ENCODE results near the gene DLEC1. TPM values are rescaled to one million over a fixed set of nuclear protein-coding genes. Genes with fewer than 3 reads are reported as not detected.
A peak's percentile ranks its signal among the peaks of the same experiment; 100 is the strongest.

The DLEC1 gene
- total RNA-seq, 1 experiment from 2014 or later: 0.81 TPM

- TF ChIP-seq FOXK1 (CRISPR knock-in tag; IDR thresholded peaks at IDR 0.05) (no peak), ZNF416 (CRISPR knock-in tag; IDR thresholded peaks at IDR 0.05) (no peak), TEAD1 (CRISPR knock-in tag; IDR thresholded peaks at IDR 0.05) (no peak), ZNF423 (CRISPR knock-in tag; IDR thresholded peaks at IDR 0.05) (no peak)
Observed at GRCh38 chr3:38169027-38169317, 130.0 kb downstream of the DLEC1 start (continued).

DNA sequence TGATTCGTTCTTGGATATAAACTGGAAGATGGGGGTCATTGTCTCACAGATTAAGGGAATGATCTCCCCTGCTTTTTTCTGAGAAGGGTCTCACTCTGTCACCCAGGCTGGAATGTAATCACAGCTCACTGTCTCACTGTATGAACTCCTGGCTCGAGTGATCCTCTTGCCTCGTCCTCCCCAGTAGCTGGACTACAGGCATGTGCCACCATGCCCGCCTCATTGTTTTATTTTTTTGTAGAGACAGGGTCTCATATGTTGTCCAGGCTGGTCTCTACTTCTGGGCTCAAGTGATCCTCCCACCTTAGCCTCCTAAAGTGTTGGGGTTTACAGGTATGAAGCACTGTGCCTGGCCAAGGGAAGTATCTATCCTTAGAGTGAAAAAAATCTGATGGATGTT is 131.7 kb downstream of the DLEC1 start:
- Mint-ChIP-seq H3K9me3 (no peaks in the 10 kb centered on the region), H3K36me3 (peaks cover 3% of the 10 kb centered on the region; the same call in 1 of the 2 replicates), H3K4me1 (peaks cover 55% of the 10 kb centered on the region), H3K4me3 (no peak overlapping the region), H3K27me3 (ENCODE audit: low read depth) (no peaks in the 10 kb centered on the region), H3K27ac (0 out of 2 replicates have a peak overlapping the region, but pooled peaks have one; percentile 9)
- ChIA-PET CTCF (no interaction called here), POLR2A (no interaction called here)
- DNase-seq (ENCODE audit: low spot score) (no peak), ATAC-seq (no peak)
- TF ChIP-seq JAZF1 (CRISPR knock-in tag; IDR thresholded peaks at IDR 0.05) (no peak), CBFB (CRISPR knock-in tag; IDR thresholded peaks at IDR 0.05; ENCODE audit: low read depth) (no peak), ZMAT4 (CRISPR knock-in tag; IDR thresholded peaks at IDR 0.05) (no peak), TP53 (CRISPR knock-in tag; IDR thresholded peaks at IDR 0.05) (no peak)
- TF ChIP-seq, protein P1, sequence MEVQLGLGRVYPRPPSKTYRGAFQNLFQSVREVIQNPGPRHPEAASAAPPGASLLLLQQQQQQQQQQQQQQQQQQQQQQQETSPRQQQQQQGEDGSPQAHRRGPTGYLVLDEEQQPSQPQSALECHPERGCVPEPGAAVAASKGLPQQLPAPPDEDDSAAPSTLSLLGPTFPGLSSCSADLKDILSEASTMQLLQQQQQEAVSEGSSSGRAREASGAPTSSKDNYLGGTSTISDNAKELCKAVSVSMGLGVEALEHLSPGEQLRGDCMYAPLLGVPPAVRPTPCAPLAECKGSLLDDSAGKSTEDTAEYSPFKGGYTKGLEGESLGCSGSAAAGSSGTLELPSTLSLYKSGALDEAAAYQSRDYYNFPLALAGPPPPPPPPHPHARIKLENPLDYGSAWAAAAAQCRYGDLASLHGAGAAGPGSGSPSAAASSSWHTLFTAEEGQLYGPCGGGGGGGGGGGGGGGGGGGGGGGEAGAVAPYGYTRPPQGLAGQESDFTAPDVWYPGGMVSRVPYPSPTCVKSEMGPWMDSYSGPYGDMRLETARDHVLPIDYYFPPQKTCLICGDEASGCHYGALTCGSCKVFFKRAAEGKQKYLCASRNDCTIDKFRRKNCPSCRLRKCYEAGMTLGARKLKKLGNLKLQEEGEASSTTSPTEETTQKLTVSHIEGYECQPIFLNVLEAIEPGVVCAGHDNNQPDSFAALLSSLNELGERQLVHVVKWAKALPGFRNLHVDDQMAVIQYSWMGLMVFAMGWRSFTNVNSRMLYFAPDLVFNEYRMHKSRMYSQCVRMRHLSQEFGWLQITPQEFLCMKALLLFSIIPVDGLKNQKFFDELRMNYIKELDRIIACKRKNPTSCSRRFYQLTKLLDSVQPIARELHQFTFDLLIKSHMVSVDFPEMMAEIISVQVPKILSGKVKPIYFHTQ (CRISPR knock-in tag; IDR thresholded peaks at IDR 0.05): no peak
- TF ChIP-seq, protein P2, sequence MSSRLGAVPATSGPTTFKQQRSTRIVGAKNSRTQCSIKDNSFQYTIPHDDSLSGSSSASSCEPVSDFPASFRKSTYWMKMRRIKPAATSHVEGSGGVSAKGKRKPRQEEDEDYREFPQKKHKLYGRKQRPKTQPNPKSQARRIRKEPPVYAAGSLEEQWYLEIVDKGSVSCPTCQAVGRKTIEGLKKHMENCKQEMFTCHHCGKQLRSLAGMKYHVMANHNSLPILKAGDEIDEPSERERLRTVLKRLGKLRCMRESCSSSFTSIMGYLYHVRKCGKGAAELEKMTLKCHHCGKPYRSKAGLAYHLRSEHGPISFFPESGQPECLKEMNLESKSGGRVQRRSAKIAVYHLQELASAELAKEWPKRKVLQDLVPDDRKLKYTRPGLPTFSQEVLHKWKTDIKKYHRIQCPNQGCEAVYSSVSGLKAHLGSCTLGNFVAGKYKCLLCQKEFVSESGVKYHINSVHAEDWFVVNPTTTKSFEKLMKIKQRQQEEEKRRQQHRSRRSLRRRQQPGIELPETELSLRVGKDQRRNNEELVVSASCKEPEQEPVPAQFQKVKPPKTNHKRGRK (CRISPR knock-in tag; IDR thresholded peaks at IDR 0.05; ENCODE audit: borderline replicate concordance): no peak
- TF ChIP-seq, protein P3, sequence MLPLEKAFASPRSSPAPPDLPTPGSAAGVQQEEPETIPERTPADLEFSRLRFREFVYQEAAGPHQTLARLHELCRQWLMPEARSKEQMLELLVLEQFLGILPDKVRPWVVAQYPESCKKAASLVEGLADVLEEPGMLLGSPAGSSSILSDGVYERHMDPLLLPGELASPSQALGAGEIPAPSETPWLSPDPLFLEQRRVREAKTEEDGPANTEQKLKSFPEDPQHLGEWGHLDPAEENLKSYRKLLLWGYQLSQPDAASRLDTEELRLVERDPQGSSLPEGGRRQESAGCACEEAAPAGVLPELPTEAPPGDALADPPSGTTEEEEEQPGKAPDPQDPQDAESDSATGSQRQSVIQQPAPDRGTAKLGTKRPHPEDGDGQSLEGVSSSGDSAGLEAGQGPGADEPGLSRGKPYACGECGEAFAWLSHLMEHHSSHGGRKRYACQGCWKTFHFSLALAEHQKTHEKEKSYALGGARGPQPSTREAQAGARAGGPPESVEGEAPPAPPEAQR (CRISPR knock-in tag; IDR thresholded peaks at IDR 0.05): no peak

- TF ChIP-seq TEAD1 (CRISPR knock-in tag; IDR thresholded peaks at IDR 0.05): no peak
- DNase-seq (ENCODE audit: low spot score): no peak
- ChIA-PET POLR2A (no interaction called here), CTCF (no interaction called here)
- no peaks in the 10 kb centered on the region for H3K27me3 Mint-ChIP-seq (ENCODE audit: low read depth)
- no peak for ATAC-seq
- no peaks in the 10 kb centered on the region for H3K36me3 Mint-ChIP-seq
- H3K4me1 Mint-ChIP-seq: peaks cover 53% of the 10 kb centered on the region
- no peaks in the 10 kb centered on the region for H3K9me3 Mint-ChIP-seq
- no peak overlapping the region for H3K4me3 Mint-ChIP-seq
- H3K27ac Mint-ChIP-seq: no peak overlapping the region
Observed at GRCh38 chr3:38171622-38172021, 132.6 kb downstream of the DLEC1 start.

Other genes with a start within 250 kb of the DLEC1 start
- gene CTDSPL, start 177.3 kb upstream of the DLEC1 start, total RNA-seq (2021): 28.0 to 41.2 TPM (median 28.6 TPM) in 3 replicates
- 4.7 to 5.9 TPM (median 4.7 TPM) in 3 replicates for gene VILL, start 48.4 kb upstream of the DLEC1 start, total RNA-seq (2021)
- 29.9 to 33.3 TPM (median 32.6 TPM) in 3 replicates for gene PLCD1, start 9.6 kb upstream of the DLEC1 start, total RNA-seq (2021)
- 34.4 to 46.5 TPM (median 39.0 TPM) in 3 replicates for gene ACAA1, start 97.9 kb downstream of the DLEC1 start, total RNA-seq (2021)
- gene MYD88, start 99.5 kb downstream of the DLEC1 start, total RNA-seq (2021): 18.1 to 19.2 TPM (median 19.2 TPM) in 3 replicates
- 49.4 to 52.4 TPM (median 50.6 TPM) in 3 replicates for gene OXSR1, start 126.3 kb downstream of the DLEC1 start, total RNA-seq (2021)
- 0.16 to 0.42 TPM (median 0.30 TPM) in 3 replicates for gene SLC22A13, start 226.6 kb downstream of the DLEC1 start, total RNA-seq (2021)
- 0.09 TPM in 1 of 3 replicates, not detected in the others for gene SLC22A14, start 243.1 kb downstream of the DLEC1 start, total RNA-seq (2021)

Measured in WTC11 (cell line).